ENCODE results near the gene BHMT.

Gene BHMT

DNA sequence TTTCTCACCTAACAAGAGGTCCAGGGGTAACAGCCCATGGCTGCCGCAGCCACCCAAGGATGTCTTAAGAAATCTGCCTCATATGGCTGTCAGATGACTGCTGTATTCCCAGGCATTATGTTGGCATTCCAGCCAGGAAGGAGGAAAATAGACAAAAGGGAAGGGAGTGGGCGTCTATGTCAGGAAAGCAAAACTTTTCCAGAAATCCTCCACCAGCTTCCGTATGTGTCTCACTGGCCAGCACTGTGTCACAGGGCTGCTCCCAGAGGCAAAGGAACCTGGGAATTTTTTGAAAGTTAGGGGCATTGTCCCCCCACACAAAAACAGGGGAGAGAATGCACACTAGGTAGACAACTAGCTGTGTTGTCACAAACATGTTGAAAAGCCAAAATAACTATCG is 34.8 kb upstream of the BHMT start:
- TF ChIP-seq, protein P1, sequence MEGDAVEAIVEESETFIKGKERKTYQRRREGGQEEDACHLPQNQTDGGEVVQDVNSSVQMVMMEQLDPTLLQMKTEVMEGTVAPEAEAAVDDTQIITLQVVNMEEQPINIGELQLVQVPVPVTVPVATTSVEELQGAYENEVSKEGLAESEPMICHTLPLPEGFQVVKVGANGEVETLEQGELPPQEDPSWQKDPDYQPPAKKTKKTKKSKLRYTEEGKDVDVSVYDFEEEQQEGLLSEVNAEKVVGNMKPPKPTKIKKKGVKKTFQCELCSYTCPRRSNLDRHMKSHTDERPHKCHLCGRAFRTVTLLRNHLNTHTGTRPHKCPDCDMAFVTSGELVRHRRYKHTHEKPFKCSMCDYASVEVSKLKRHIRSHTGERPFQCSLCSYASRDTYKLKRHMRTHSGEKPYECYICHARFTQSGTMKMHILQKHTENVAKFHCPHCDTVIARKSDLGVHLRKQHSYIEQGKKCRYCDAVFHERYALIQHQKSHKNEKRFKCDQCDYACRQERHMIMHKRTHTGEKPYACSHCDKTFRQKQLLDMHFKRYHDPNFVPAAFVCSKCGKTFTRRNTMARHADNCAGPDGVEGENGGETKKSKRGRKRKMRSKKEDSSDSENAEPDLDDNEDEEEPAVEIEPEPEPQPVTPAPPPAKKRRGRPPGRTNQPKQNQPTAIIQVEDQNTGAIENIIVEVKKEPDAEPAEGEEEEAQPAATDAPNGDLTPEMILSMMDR (IDR thresholded peaks at IDR 0.05; ENCODE audit: control extremely low read depth, extremely low read depth, low read depth, missing control alignments) = no peak
- no peak for DNase-seq (ENCODE audit: extremely low spot score)
- ChIA-PET CTCF (interaction anchor here (1.6 kb wide), 1 partner anchor 56 kb away, joined by 8 read pairs; no protein-coding TSS in a partner anchor), POLR2A (no interaction called here)

DNA sequence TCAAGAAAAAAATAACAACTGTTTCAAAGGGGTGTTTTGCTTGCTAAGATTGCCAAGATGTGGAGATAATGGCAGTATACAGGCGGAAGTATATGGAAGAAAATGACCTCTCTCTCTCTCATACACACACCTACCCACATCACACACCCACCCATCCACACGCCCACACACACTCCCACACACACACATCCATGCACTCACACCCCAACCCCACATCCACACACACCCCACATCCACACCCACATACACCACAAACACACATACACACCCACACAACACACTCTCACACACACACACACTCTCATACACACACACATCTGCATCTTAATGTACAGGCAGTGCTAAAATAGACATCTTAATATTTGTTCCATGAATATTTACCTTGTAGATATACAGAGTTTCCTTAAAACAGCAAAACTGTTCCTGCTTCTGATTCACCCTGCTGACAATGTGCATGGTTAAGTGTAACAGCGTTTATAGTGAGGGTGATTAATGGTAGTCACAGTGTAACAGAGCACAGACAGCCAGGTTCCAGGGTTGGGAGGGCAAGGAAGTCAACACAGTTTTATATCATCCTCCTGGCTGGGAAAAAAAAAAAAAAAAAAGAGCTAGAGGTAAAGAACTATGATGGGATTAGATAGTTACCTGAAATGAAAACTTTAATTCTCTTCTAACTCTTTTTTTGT is 33.8 kb upstream of the BHMT start:
- TF ChIP-seq, protein P1 (IDR thresholded peaks at IDR 0.05; ENCODE audit: control extremely low read depth, extremely low read depth, low read depth, missing control alignments) = no peak
- ChIA-PET CTCF (interaction anchor here (1.2 kb wide), 1 partner anchor 60 kb away, joined by 3 read pairs; no protein-coding TSS in a partner anchor), POLR2A (no interaction called here)
- DNase-seq (ENCODE audit: extremely low spot score) = no peak

DNA sequence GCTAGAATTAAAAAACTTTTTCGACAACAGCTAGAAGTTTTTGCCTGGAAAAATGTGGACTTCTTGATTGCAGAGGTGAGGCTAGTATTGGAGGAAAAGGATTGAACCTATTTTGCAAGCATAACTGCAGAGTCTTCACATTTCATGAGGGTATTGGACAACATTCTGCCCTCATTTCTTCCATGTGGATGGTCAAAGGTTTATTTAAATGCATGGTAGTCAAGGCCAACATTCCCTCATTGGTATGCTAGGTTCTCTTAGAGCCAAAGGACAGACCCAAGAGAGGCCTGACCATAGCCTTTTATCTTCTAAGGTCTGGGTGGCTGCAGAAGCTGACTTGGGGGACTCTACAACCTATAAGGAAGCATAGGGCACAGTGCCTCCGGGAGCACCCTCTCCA is 30.8 kb upstream of the BHMT start:
- CTCF ChIA-PET = no interaction called here
- DNase-seq (ENCODE audit: extremely low spot score) = no peak
- POLR2A ChIA-PET = no interaction called here
- TF ChIP-seq, protein P1 (IDR thresholded peaks at IDR 0.05; ENCODE audit: control extremely low read depth, extremely low read depth, low read depth, missing control alignments) = no peak

DNA sequence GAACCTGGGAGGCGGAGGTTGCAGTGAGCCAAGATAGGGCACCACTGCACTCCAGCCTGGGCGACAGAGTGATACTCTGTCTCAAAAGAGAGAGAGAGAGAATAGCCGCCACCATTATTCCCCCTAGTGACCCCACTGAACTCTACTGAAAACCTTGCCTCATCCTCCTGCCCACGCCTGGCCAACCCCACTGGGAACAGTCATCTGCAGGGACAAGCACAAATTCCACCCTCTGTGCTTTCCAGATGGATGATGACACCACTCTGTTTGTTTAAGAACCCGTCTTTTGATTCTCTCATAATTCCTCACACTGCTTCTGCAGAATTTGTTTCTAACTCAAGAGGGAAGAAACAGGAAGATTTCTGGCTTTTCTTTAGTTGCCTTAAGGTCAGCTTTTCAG is 29.8 kb upstream of the BHMT start:
- ChIA-PET POLR2A (no interaction called here), CTCF (interaction anchor here (0.9 to 3.0 kb wide), 3 partner anchors 8 to 51 kb away, joined by 3 to 14 read pairs (median 8); no protein-coding TSS in a partner anchor)
- DNase-seq (ENCODE audit: extremely low spot score) = no peak
- TF ChIP-seq, protein P1 (IDR thresholded peaks at IDR 0.05; ENCODE audit: control extremely low read depth, extremely low read depth, low read depth, missing control alignments) = no peak

DNA sequence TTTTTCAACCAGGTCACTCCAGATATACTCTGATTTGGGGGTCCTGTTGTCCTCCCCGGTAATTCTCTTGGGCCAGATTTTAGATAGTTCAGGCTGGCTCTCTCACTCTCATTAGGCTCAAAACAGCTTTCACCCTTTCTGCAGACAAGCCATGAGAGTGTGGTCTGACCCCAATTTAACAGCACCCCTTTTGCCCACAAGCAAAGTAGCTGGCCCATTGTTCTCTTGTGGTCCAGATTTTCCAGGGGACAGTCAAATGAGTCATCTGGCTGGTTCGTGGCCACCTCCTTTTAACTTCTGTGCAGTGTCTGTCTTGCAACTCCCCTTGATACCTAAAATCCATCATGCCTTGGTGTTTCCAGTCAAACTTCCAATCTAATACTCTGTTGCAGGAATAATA is 25.5 kb upstream of the BHMT start:
- TF ChIP-seq, protein P1 (IDR thresholded peaks at IDR 0.05; ENCODE audit: control extremely low read depth, extremely low read depth, low read depth, missing control alignments) = no peak
- CTCF ChIA-PET = no interaction called here
- POLR2A ChIA-PET = no interaction called here
- DNase-seq (ENCODE audit: extremely low spot score) = no peak

DNA sequence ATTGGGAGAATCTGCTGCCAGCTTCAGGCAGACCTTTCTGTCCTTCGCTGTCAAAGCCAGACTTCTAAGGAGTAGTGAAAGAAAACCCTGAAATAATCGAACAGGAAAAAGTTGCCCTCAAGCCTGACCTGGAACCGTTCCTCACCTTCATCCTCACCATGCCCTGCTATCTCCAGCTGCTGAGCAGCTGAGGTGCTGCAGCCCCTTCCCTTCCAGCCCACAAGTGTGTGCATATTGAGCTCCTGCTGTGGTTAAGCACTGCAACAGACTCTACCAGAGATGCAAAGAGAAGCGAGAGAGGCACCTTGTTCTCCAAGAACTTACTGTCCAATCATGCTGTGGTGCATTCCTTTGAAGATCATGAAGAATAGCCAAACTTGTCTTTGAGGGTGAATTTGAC is 23.1 kb upstream of the BHMT start:
- ChIA-PET CTCF (interaction anchor here (1.2 kb wide), 1 partner anchor 14 kb away, joined by 3 read pairs; no protein-coding TSS in a partner anchor), POLR2A (no interaction called here)
- TF ChIP-seq, protein P1 (IDR thresholded peaks at IDR 0.05; ENCODE audit: control extremely low read depth, extremely low read depth, low read depth, missing control alignments) = no peak

More for the DNA sequence above, 23.1 kb upstream of the BHMT start:
- no peak for DNase-seq (ENCODE audit: extremely low spot score)
